Measurements from ENCODE around the gene CACNB2. TPM values are rescaled to one million over a fixed set of nuclear protein-coding genes. Genes with fewer than 3 reads are reported as not detected.

CACNB2 gene
- total RNA-seq, 1 experiment from 2014 or later = not detected

GRCh38 chr10:18523025-18523424 lies 382.8 kb downstream of the CACNB2 start:
- Mint-ChIP-seq H3K9me3 (ENCODE audit: low read depth, unreplicated experiment) (peaks cover 10% of the 10 kb centered on the region), H3K27ac (ENCODE audit: unreplicated experiment) (no peak overlapping the region), H3K36me3 (ENCODE audit: insufficient read depth, unreplicated experiment) (no peaks in the 10 kb centered on the region), H3K4me1 (ENCODE audit: low read depth, unreplicated experiment) (no peaks in the 10 kb centered on the region), H3K4me3 (ENCODE audit: low read depth, unreplicated experiment) (no peak overlapping the region), H3K27me3 (ENCODE audit: unreplicated experiment) (no peaks in the 10 kb centered on the region)
- BruUV-seq (replicated peaks) = no TSS peak
- no peak for TF ChIP-seq CTCF (IDR thresholded peaks at IDR 0.05; ENCODE audit: unreplicated experiment)
- DNase-seq = no peak
- CTCF ChIA-PET = no interaction called here
- intact Hi-C loops (cut with micrococcal nuclease; ENCODE audit: unreplicated experiment) = no loop called here

- TF ChIP-seq CTCF (IDR thresholded peaks at IDR 0.05; ENCODE audit: unreplicated experiment) = no peak
- no peak overlapping the region for H3K27ac Mint-ChIP-seq (ENCODE audit: unreplicated experiment)
- no peaks in the 10 kb centered on the region for H3K27me3 Mint-ChIP-seq (ENCODE audit: unreplicated experiment)
- H3K4me1 Mint-ChIP-seq (ENCODE audit: low read depth, unreplicated experiment) = no peaks in the 10 kb centered on the region
- peaks cover 10% of the 10 kb centered on the region for H3K9me3 Mint-ChIP-seq (ENCODE audit: low read depth, unreplicated experiment)
- CTCF ChIA-PET = no interaction called here
- H3K4me3 Mint-ChIP-seq (ENCODE audit: low read depth, unreplicated experiment) = no peak overlapping the region
- BruUV-seq (replicated peaks) = no TSS peak
- no peaks in the 10 kb centered on the region for H3K36me3 Mint-ChIP-seq (ENCODE audit: insufficient read depth, unreplicated experiment)
- intact Hi-C loops (cut with micrococcal nuclease; ENCODE audit: unreplicated experiment) = no loop called here
- no peak for DNase-seq
Observed at GRCh38 chr10:18523858-18524257, 383.6 kb downstream of the CACNB2 start.

GRCh38 chr10:18527687-18528086 lies 387.5 kb downstream of the CACNB2 start:
- no peak for DNase-seq
- Mint-ChIP-seq H3K27me3 (ENCODE audit: unreplicated experiment) (no peaks in the 10 kb centered on the region), H3K9me3 (ENCODE audit: low read depth, unreplicated experiment) (no peaks in the 10 kb centered on the region), H3K36me3 (ENCODE audit: insufficient read depth, unreplicated experiment) (no peaks in the 10 kb centered on the region), H3K4me3 (ENCODE audit: low read depth, unreplicated experiment) (no peak overlapping the region), H3K4me1 (ENCODE audit: low read depth, unreplicated experiment) (no peaks in the 10 kb centered on the region), H3K27ac (ENCODE audit: unreplicated experiment) (no peak overlapping the region)
- CTCF ChIA-PET = no interaction called here
- no peak for TF ChIP-seq CTCF (IDR thresholded peaks at IDR 0.05; ENCODE audit: unreplicated experiment)
- no TSS peak for BruUV-seq (replicated peaks)
- intact Hi-C loops (cut with micrococcal nuclease; ENCODE audit: unreplicated experiment) = no loop called here

GRCh38 chr10:18528292-18528691 lies 388.1 kb downstream of the CACNB2 start:
- BruUV-seq (replicated peaks) = no TSS peak
- CTCF ChIA-PET = no interaction called here
- intact Hi-C loops (cut with micrococcal nuclease; ENCODE audit: unreplicated experiment) = no loop called here
- no peaks in the 10 kb centered on the region for H3K27me3 Mint-ChIP-seq (ENCODE audit: unreplicated experiment)
- H3K9me3 Mint-ChIP-seq (ENCODE audit: low read depth, unreplicated experiment) = no peaks in the 10 kb centered on the region
- no peak for DNase-seq
- no peak overlapping the region for H3K27ac Mint-ChIP-seq (ENCODE audit: unreplicated experiment)
- H3K4me3 Mint-ChIP-seq (ENCODE audit: low read depth, unreplicated experiment) = no peak overlapping the region
- H3K4me1 Mint-ChIP-seq (ENCODE audit: low read depth, unreplicated experiment) = no peaks in the 10 kb centered on the region
- H3K36me3 Mint-ChIP-seq (ENCODE audit: insufficient read depth, unreplicated experiment) = no peaks in the 10 kb centered on the region
- TF ChIP-seq CTCF (IDR thresholded peaks at IDR 0.05; ENCODE audit: unreplicated experiment) = no peak

All from Calu3 (cell line).